ENCODE measurements around the gene SAMHD1. TPM values are rescaled to one million over a fixed set of nuclear protein-coding genes. Genes with fewer than 3 reads are reported as not detected.

The SAMHD1 gene
- total and polyA plus RNA-seq, 9 of the 15 experiments (the other 6 are each of a cell fraction or from before 2014, with no cell fraction given) = 6.8 to 20.4 (median 14.8) TPM

GRCh38 chr20:36924167-36925045, 27.1 kb downstream of the SAMHD1 start (continued):
- TF ChIP-seq, protein P1, sequence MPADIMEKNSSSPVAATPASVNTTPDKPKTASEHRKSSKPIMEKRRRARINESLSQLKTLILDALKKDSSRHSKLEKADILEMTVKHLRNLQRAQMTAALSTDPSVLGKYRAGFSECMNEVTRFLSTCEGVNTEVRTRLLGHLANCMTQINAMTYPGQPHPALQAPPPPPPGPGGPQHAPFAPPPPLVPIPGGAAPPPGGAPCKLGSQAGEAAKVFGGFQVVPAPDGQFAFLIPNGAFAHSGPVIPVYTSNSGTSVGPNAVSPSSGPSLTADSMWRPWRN (IDR thresholded peaks at IDR 0.05; ENCODE audit: low read depth) = no peak
- TF ChIP-seq, protein P2, sequence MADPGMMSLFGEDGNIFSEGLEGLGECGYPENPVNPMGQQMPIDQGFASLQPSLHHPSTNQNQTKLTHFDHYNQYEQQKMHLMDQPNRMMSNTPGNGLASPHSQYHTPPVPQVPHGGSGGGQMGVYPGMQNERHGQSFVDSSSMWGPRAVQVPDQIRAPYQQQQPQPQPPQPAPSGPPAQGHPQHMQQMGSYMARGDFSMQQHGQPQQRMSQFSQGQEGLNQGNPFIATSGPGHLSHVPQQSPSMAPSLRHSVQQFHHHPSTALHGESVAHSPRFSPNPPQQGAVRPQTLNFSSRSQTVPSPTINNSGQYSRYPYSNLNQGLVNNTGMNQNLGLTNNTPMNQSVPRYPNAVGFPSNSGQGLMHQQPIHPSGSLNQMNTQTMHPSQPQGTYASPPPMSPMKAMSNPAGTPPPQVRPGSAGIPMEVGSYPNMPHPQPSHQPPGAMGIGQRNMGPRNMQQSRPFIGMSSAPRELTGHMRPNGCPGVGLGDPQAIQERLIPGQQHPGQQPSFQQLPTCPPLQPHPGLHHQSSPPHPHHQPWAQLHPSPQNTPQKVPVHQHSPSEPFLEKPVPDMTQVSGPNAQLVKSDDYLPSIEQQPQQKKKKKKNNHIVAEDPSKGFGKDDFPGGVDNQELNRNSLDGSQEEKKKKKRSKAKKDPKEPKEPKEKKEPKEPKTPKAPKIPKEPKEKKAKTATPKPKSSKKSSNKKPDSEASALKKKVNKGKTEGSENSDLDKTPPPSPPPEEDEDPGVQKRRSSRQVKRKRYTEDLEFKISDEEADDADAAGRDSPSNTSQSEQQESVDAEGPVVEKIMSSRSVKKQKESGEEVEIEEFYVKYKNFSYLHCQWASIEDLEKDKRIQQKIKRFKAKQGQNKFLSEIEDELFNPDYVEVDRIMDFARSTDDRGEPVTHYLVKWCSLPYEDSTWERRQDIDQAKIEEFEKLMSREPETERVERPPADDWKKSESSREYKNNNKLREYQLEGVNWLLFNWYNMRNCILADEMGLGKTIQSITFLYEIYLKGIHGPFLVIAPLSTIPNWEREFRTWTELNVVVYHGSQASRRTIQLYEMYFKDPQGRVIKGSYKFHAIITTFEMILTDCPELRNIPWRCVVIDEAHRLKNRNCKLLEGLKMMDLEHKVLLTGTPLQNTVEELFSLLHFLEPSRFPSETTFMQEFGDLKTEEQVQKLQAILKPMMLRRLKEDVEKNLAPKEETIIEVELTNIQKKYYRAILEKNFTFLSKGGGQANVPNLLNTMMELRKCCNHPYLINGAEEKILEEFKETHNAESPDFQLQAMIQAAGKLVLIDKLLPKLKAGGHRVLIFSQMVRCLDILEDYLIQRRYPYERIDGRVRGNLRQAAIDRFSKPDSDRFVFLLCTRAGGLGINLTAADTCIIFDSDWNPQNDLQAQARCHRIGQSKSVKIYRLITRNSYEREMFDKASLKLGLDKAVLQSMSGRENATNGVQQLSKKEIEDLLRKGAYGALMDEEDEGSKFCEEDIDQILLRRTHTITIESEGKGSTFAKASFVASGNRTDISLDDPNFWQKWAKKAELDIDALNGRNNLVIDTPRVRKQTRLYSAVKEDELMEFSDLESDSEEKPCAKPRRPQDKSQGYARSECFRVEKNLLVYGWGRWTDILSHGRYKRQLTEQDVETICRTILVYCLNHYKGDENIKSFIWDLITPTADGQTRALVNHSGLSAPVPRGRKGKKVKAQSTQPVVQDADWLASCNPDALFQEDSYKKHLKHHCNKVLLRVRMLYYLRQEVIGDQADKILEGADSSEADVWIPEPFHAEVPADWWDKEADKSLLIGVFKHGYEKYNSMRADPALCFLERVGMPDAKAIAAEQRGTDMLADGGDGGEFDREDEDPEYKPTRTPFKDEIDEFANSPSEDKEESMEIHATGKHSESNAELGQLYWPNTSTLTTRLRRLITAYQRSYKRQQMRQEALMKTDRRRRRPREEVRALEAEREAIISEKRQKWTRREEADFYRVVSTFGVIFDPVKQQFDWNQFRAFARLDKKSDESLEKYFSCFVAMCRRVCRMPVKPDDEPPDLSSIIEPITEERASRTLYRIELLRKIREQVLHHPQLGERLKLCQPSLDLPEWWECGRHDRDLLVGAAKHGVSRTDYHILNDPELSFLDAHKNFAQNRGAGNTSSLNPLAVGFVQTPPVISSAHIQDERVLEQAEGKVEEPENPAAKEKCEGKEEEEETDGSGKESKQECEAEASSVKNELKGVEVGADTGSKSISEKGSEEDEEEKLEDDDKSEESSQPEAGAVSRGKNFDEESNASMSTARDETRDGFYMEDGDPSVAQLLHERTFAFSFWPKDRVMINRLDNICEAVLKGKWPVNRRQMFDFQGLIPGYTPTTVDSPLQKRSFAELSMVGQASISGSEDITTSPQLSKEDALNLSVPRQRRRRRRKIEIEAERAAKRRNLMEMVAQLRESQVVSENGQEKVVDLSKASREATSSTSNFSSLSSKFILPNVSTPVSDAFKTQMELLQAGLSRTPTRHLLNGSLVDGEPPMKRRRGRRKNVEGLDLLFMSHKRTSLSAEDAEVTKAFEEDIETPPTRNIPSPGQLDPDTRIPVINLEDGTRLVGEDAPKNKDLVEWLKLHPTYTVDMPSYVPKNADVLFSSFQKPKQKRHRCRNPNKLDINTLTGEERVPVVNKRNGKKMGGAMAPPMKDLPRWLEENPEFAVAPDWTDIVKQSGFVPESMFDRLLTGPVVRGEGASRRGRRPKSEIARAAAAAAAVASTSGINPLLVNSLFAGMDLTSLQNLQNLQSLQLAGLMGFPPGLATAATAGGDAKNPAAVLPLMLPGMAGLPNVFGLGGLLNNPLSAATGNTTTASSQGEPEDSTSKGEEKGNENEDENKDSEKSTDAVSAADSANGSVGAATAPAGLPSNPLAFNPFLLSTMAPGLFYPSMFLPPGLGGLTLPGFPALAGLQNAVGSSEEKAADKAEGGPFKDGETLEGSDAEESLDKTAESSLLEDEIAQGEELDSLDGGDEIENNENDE (IDR thresholded peaks at IDR 0.05; ENCODE audit: low read depth, low read length) = no peak
- TF ChIP-seq ARNT (IDR thresholded peaks at IDR 0.05) = peak in 1 of 2 experiments; percentile 78; a peak in 1 of 4 replicates
- TF ChIP-seq CXXC5 (CRISPR knock-in tag; IDR thresholded peaks at IDR 0.05) = no peak
- no peak for TF ChIP-seq SMC3 (conservative IDR thresholded peaks at IDR 0.05; ENCODE audit: insufficient read depth, low read depth, low read length)
- TF ChIP-seq PRPF4 (IDR thresholded peaks at IDR 0.05; ENCODE audit: insufficient read depth, low read depth, low read length, poor library complexity, severe bottlenecking) = no peak
- TF ChIP-seq, protein P3, sequence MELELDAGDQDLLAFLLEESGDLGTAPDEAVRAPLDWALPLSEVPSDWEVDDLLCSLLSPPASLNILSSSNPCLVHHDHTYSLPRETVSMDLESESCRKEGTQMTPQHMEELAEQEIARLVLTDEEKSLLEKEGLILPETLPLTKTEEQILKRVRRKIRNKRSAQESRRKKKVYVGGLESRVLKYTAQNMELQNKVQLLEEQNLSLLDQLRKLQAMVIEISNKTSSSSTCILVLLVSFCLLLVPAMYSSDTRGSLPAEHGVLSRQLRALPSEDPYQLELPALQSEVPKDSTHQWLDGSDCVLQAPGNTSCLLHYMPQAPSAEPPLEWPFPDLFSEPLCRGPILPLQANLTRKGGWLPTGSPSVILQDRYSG (tag; conservative IDR thresholded peaks at IDR 0.05; ENCODE audit: low read depth) = no peak
- no peak for TF ChIP-seq ZNF589 (CRISPR knock-in tag; IDR thresholded peaks at IDR 0.05; ENCODE audit: low read depth)
- TF ChIP-seq ZSCAN29 (IDR thresholded peaks at IDR 0.05) = no peak
- TF ChIP-seq, protein P4, sequence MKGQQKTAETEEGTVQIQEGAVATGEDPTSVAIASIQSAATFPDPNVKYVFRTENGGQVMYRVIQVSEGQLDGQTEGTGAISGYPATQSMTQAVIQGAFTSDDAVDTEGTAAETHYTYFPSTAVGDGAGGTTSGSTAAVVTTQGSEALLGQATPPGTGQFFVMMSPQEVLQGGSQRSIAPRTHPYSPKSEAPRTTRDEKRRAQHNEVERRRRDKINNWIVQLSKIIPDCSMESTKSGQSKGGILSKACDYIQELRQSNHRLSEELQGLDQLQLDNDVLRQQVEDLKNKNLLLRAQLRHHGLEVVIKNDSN (CRISPR knock-in tag; IDR thresholded peaks at IDR 0.05) = no peak
- no peak for TF ChIP-seq ZC3H4 (CRISPR knock-in tag; IDR thresholded peaks at IDR 0.05; ENCODE audit: borderline replicate concordance)
- no peak for TF ChIP-seq PPARD (CRISPR knock-in tag; IDR thresholded peaks at IDR 0.05)
- no peak for TF ChIP-seq TEAD2 (tag; IDR thresholded peaks at IDR 0.05)

Data from K562 (cell line).